Endometrial microvascular endothelial cells (primary cell): Measurements from ENCODE around the gene RNF14. TPM values are rescaled to one million over a fixed set of nuclear protein-coding genes. Genes with fewer than 3 reads are reported as not detected.
"Not testable (repeated sequence)": the region's sequence is repeated elsewhere in the genome, so short reads cannot be mapped to it uniquely, and the experiment has no call there.

Experiments used
- in situ Hi-C: cut with HindIII; loops from 2 replicates; pipeline ENCODE4 v1.10.0; 2017; ENCODE audit warnings: low sequenced_read_pairs, low pct_unique_long_range_greater_than_20kb; ENCODE audit errors: inconsistent ontology term
- total RNA-seq: library from RNA; depleted of rRNA; stranded (reverse); fragments of >200 nt; gene quantifications from one replicate; pipeline ENCODE4 v1.2.3, GENCODE V29; 2015; ENCODE audit errors: inconsistent ontology term

RNF14 gene
- total RNA-seq, 1 donor from 2014 or later, result 56.1 TPM

GRCh38 chr5:142033632-142034567, 65.0 kb downstream of the RNF14 start:
- in situ Hi-C loops, result not testable (repeated sequence)

- in situ Hi-C loops, result no loop called here
Observed at GRCh38 chr5:142034994-142035393, 66.1 kb downstream of the RNF14 start.

- in situ Hi-C loops, result no loop called here
Observed at GRCh38 chr5:142036918-142037317, 68.0 kb downstream of the RNF14 start.

- in situ Hi-C loops, result not testable (repeated sequence)
Observed at GRCh38 chr5:142037599-142037998, 68.7 kb downstream of the RNF14 start.

DNA sequence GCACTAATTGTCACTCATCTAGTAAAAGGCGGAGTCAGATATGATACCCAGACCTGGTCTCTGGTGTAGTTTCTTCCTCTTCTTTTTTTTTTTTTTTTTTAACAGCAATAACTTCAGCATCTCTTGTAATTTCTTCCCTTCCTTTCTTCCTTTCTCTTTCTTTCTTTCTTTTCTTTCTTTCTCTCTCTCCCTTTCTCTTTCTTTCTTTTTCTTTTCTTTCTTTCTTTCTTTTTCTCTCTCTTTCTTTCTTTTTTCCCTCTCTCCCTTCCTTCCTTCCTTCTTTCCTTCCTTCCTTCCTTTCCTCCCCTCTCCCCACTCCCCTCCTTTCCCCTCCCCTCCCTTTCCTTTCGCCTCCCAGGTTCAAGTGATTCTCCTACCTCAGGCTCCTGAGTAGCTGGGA, 69.8 kb downstream of the RNF14 start:
- in situ Hi-C loops, result no loop called here

Other genes with a start within 250 kb of the RNF14 start
- 94.1 TPM for gene PCDH1, start 90.7 kb upstream of the RNF14 start, total RNA-seq
- gene DELE1, start 45.2 kb upstream of the RNF14 start, total RNA-seq, result 54.9 TPM
- 7.7 TPM for gene PCDH12, start 10.9 kb upstream of the RNF14 start, total RNA-seq
- gene GNPDA1, start 43.9 kb downstream of the RNF14 start, total RNA-seq, result 155 TPM
- gene NDFIP1, start 139.7 kb downstream of the RNF14 start, total RNA-seq, result 62.1 TPM